Stimulated activated CD8-positive, alpha-beta memory T cell treated with anti-CD3 and anti-CD28 coated beads, Interleukin-4, amount 100 ng/mL, for 48 hours (primary cell): Measurements from ENCODE around the gene APIP.

Experiments
- DNase-seq: peaks from one replicate; pipeline ENCODE4 v3.0.0-alpha.2; 2020

Gene APIP

GRCh38 chr11:34916015-34916842, at the start of gene APIP, which contains the start of gene PDHX:
Gene APIP (minus strand): TSS chr11:34916379. CDS start chr11:34916284, 95 bp downstream.
Gene PDHX (plus strand): TSS chr11:34916618. CDS start chr11:34916656, 38 bp downstream.
- peak; percentile 100 for DNase-seq

GRCh38 chr11:34964610-34965331, 48.6 kb upstream of the APIP start:
- no peak for DNase-seq

GRCh38 chr11:34963351-34963750, 47.2 kb upstream of the APIP start:
- DNase-seq: no peak

GRCh38 chr11:34962034-34962433, 45.9 kb upstream of the APIP start:
- no peak for DNase-seq

GRCh38 chr11:34960277-34960676, 44.1 kb upstream of the APIP start:
- DNase-seq: no peak

GRCh38 chr11:34959770-34960169, 43.6 kb upstream of the APIP start:
- DNase-seq: no peak

- no peak for DNase-seq
Measured at GRCh38 chr11:34957606-34958005, 41.4 kb upstream of the APIP start.

GRCh38 chr11:34957206-34957605, 41.0 kb upstream of the APIP start:
- DNase-seq: no peak

GRCh38 chr11:34953955-34954354, 37.8 kb upstream of the APIP start:
- DNase-seq: no peak

- DNase-seq: no peak
Measured at GRCh38 chr11:34948696-34949095, 32.5 kb upstream of the APIP start.

GRCh38 chr11:34944692-34945091, 28.5 kb upstream of the APIP start:
- no peak for DNase-seq

- no peak for DNase-seq
Measured at GRCh38 chr11:34941688-34942087, 25.5 kb upstream of the APIP start.

- DNase-seq: no peak
Measured at GRCh38 chr11:34940026-34940677, 24.0 kb upstream of the APIP start.

- no peak for DNase-seq
Measured at GRCh38 chr11:34938611-34939010, 22.4 kb upstream of the APIP start.

- DNase-seq: no peak
Measured at GRCh38 chr11:34936945-34937629, 20.9 kb upstream of the APIP start.

- no peak for DNase-seq
Measured at GRCh38 chr11:34929794-34930763, 13.9 kb upstream of the APIP start.

- no peak for DNase-seq
Measured at GRCh38 chr11:34928960-34929680, 12.9 kb upstream of the APIP start.

- DNase-seq: no peak
Measured at GRCh38 chr11:34928268-34928959, 12.2 kb upstream of the APIP start.

GRCh38 chr11:34926831-34927132, 10.6 kb upstream of the APIP start:
- DNase-seq: no peak

GRCh38 chr11:34926101-34926830, 10.1 kb upstream of the APIP start:
- DNase-seq: no peak
